Muscle of leg (tissue), 11 donors: ENCODE data around the gene KLHDC8A. TPM values are rescaled to one million over a fixed set of nuclear protein-coding genes. Genes with fewer than 3 reads are reported as not detected.

Source experiments
- DNase-seq: peaks from one replicate; pipeline ENCODE4 v3.0.0; 2013
- H3K27ac ChIP-seq: one replicate; pipeline ENCODE4 v1.5.1; 2013; ENCODE audit warnings: mild to moderate bottlenecking, low read length, control low read depth
- H3K27me3 ChIP-seq: one replicate; pipeline ENCODE4 v1.6.1; 2013; ENCODE audit warnings: low read length; ENCODE audit not compliant: control insufficient read depth, insufficient read depth
- H3K36me3 ChIP-seq: one replicate; pipeline ENCODE4 v1.6.1; 2013; ENCODE audit warnings: low read length; ENCODE audit not compliant: control insufficient read depth, insufficient read depth
- H3K4me1 ChIP-seq: one replicate; pipeline ENCODE4 v1.6.1; 2013; ENCODE audit warnings: low read length; ENCODE audit not compliant: control insufficient read depth, insufficient read depth
- H3K4me3 ChIP-seq: one replicate; pipeline ENCODE4 v1.5.1; 2013; ENCODE audit warnings: low read length, control low read depth
- H3K9me3 ChIP-seq: replicated peaks from 2 replicates; pipeline ENCODE4 v1.6.1; 2013; ENCODE audit warnings: low read depth, low read length; ENCODE audit not compliant: control insufficient read depth
- WGBS: methylation state at CpG from one replicate; pipeline ENCODE4 v1.1.5; 2013; ENCODE audit warnings: missing lambda C conversion rate; ENCODE audit not compliant: insufficient coverage; 5-methylcytosine and 5-hydroxymethylcytosine counted together
- polyA plus RNA-seq, 8 donors: library from polyadenylated mRNA; unstranded; fragments of 120-200 nt; gene quantifications; one replicate each; pipeline versions ENCODE4 v1.2.1 to v1.2.3, GENCODE V29; 2013; ENCODE audit warnings: inconsistent platforms in 1 of 8, low replicate concordance in 1 of 8; ENCODE audit not compliant: insufficient read length in 8 of 8, insufficient read depth in 1 of 8
- total RNA-seq: library from RNA; stranded (reverse); fragments of 120-200 nt; gene quantifications from one replicate; pipeline ENCODE4 v1.2.4, GENCODE V29; 2013

KLHDC8A gene
- total and polyA plus RNA-seq, 9 donors = 0.22 to 0.84 (median 0.38) TPM

GRCh38 chr1:205382561-205382960 is 25.8 kb upstream of the KLHDC8A start:
- Histone ChIP-seq H3K36me3 (no peaks in the 10 kb centered on the region), H3K4me3 (no peak overlapping the region), H3K9me3 (no peaks in the 10 kb centered on the region), H3K27ac (no peak overlapping the region), H3K27me3 (peaks cover 10% of the 10 kb centered on the region), H3K4me1 (no peaks in the 10 kb centered on the region)
- 83% methylated on average over 1 of the region's 4 CpGs for WGBS
- no peak for DNase-seq

- H3K27ac ChIP-seq = no peak overlapping the region
- H3K4me3 ChIP-seq = no peak overlapping the region
- WGBS = 50% methylated on average over 1 of the region's 6 CpGs
- H3K36me3 ChIP-seq = no peaks in the 10 kb centered on the region
- DNase-seq = no peak
- H3K27me3 ChIP-seq = peaks cover 10% of the 10 kb centered on the region
- no peaks in the 10 kb centered on the region for H3K4me1 ChIP-seq
- no peaks in the 10 kb centered on the region for H3K9me3 ChIP-seq
Observed at GRCh38 chr1:205381305-205381704, 24.6 kb upstream of the KLHDC8A start.

GRCh38 chr1:205380882-205381281 is 24.2 kb upstream of the KLHDC8A start:
- H3K9me3 ChIP-seq = no peaks in the 10 kb centered on the region
- no peak overlapping the region for H3K27ac ChIP-seq
- WGBS = 40% methylated on average over 2 of the region's 2 CpGs
- no peak overlapping the region for H3K4me3 ChIP-seq
- no peaks in the 10 kb centered on the region for H3K4me1 ChIP-seq
- no peaks in the 10 kb centered on the region for H3K36me3 ChIP-seq
- peaks cover 10% of the 10 kb centered on the region for H3K27me3 ChIP-seq
- DNase-seq = no peak

- 28% methylated on average over 4 of the region's 8 CpGs for WGBS
- H3K27ac ChIP-seq = no peak overlapping the region
- H3K9me3 ChIP-seq = no peaks in the 10 kb centered on the region
- no peak overlapping the region for H3K4me3 ChIP-seq
- no peaks in the 10 kb centered on the region for H3K36me3 ChIP-seq
- peaks cover 10% of the 10 kb centered on the region for H3K27me3 ChIP-seq
- H3K4me1 ChIP-seq = no peaks in the 10 kb centered on the region
- peak; percentile 34 for DNase-seq
Observed at GRCh38 chr1:205379056-205379455, 22.3 kb upstream of the KLHDC8A start.

GRCh38 chr1:205377355-205377754 is 20.6 kb upstream of the KLHDC8A start:
- Histone ChIP-seq H3K27me3 (peaks cover 12% of the 10 kb centered on the region), H3K4me1 (no peaks in the 10 kb centered on the region), H3K27ac (no peak overlapping the region), H3K36me3 (no peaks in the 10 kb centered on the region), H3K4me3 (no peak overlapping the region), H3K9me3 (no peaks in the 10 kb centered on the region)
- 80% methylated on average over 1 of the region's 3 CpGs for WGBS
- no peak for DNase-seq

- Histone ChIP-seq H3K9me3 (no peaks in the 10 kb centered on the region), H3K4me1 (no peaks in the 10 kb centered on the region), H3K4me3 (no peak overlapping the region), H3K36me3 (no peaks in the 10 kb centered on the region), H3K27me3 (peaks cover 12% of the 10 kb centered on the region), H3K27ac (no peak overlapping the region)
- no peak for DNase-seq
- WGBS = 60% methylated on average over 1 of the region's 4 CpGs
Observed at GRCh38 chr1:205376739-205377138, 20.0 kb upstream of the KLHDC8A start.

- Histone ChIP-seq H3K9me3 (no peaks in the 10 kb centered on the region), H3K36me3 (no peaks in the 10 kb centered on the region), H3K4me3 (no peak overlapping the region), H3K4me1 (no peaks in the 10 kb centered on the region), H3K27ac (no peak overlapping the region), H3K27me3 (peaks cover 12% of the 10 kb centered on the region)
- WGBS = 13% methylated on average over 6 of the region's 6 CpGs
- peak; percentile 48 for DNase-seq
Observed at GRCh38 chr1:205375835-205376545, 19.3 kb upstream of the KLHDC8A start.

GRCh38 chr1:205374210-205375078 is 17.7 kb upstream of the KLHDC8A start:
- peaks cover 12% of the 10 kb centered on the region for H3K27me3 ChIP-seq

GRCh38 chr1:205373798-205374175 is 17.1 kb upstream of the KLHDC8A start:
- 64% methylated on average over 1 of the region's 2 CpGs for WGBS
- H3K27me3 ChIP-seq = peaks cover 9% of the 10 kb centered on the region
- no peak overlapping the region for H3K4me3 ChIP-seq
- no peaks in the 10 kb centered on the region for H3K9me3 ChIP-seq
- no peaks in the 10 kb centered on the region for H3K36me3 ChIP-seq
- H3K27ac ChIP-seq = no peak overlapping the region
- DNase-seq = no peak
- H3K4me1 ChIP-seq = no peaks in the 10 kb centered on the region

More at GRCh38 chr1:205374210-205375078, 17.7 kb upstream of the KLHDC8A start:
- H3K4me1 ChIP-seq = no peaks in the 10 kb centered on the region
- 46% methylated on average over 2 of the region's 10 CpGs for WGBS
- no peaks in the 10 kb centered on the region for H3K9me3 ChIP-seq
- no peak overlapping the region for H3K4me3 ChIP-seq
- no peaks in the 10 kb centered on the region for H3K36me3 ChIP-seq
- DNase-seq = no peak
- no peak overlapping the region for H3K27ac ChIP-seq

- DNase-seq = no peak
- WGBS = 62% methylated on average over 5 of the region's 9 CpGs
- H3K36me3 ChIP-seq = no peaks in the 10 kb centered on the region
- H3K27ac ChIP-seq = no peak overlapping the region
- no peaks in the 10 kb centered on the region for H3K4me1 ChIP-seq
- H3K4me3 ChIP-seq = no peak overlapping the region
- no peaks in the 10 kb centered on the region for H3K9me3 ChIP-seq
- peaks cover 6% of the 10 kb centered on the region for H3K27me3 ChIP-seq
Observed at GRCh38 chr1:205373022-205373797, 16.5 kb upstream of the KLHDC8A start.
